Trophoblast cell (in vitro differentiated cells and primary cell): ENCODE measurements around the gene ITPR1.

ENCODE experiments used
- DNase-seq, 2 donors: peaks; one replicate each; pipeline ENCODE4 v3.0.0-alpha.2; 2016
- H2AFZ ChIP-seq: 2 replicates; pipeline ENCODE4 v1.6.1; 2013; ENCODE audit warnings: low read length, moderate library complexity, mild to moderate bottlenecking; ENCODE audit not compliant: insufficient read depth, poor library complexity
- H2AK5ac ChIP-seq: 2 replicates; pipeline ENCODE4 v1.6.1; 2013; ENCODE audit warnings: mild to moderate bottlenecking, low read length
- H2BK120ac ChIP-seq: 2 replicates; pipeline ENCODE4 v1.6.1; 2013; ENCODE audit warnings: low read length, mild to moderate bottlenecking, moderate library complexity; ENCODE audit not compliant: insufficient read depth, poor library complexity
- H2BK12ac ChIP-seq: 2 replicates; pipeline ENCODE4 v1.6.1; 2013; ENCODE audit warnings: mild to moderate bottlenecking, low read length, moderate library complexity
- H2BK5ac ChIP-seq: 2 replicates; pipeline ENCODE4 v1.6.1; 2013; ENCODE audit warnings: low read length, low read depth, moderate library complexity, mild to moderate bottlenecking; ENCODE audit not compliant: poor library complexity
- H3K14ac ChIP-seq: 2 replicates; pipeline ENCODE4 v1.6.1; 2013; ENCODE audit warnings: mild to moderate bottlenecking, low read length
- H3K18ac ChIP-seq: 2 replicates; pipeline ENCODE4 v1.6.1; 2013; ENCODE audit warnings: mild to moderate bottlenecking, low read length
- H3K23ac ChIP-seq: 2 replicates; pipeline ENCODE4 v1.6.1; 2013; ENCODE audit warnings: low read length
- H3K27ac ChIP-seq: 2 replicates; pipeline ENCODE4 v1.5.1; 2013; ENCODE audit warnings: low read depth, mild to moderate bottlenecking, inconsistent platforms, low read length, moderate library complexity
- H3K27me3 ChIP-seq: 2 replicates; pipeline ENCODE4 v1.6.1; 2013; ENCODE audit warnings: inconsistent platforms, mild to moderate bottlenecking, low read length, moderate library complexity; ENCODE audit not compliant: insufficient read depth
- H3K36me3 ChIP-seq, 2 experiments: 1 replicate in 1 of 2; 2 replicates in 1 of 2; pipeline ENCODE4 v1.6.1; 2013; ENCODE audit warnings: low read length in 2 of 2, mild to moderate bottlenecking in 2 of 2, moderate library complexity in 1 of 2; ENCODE audit not compliant: insufficient read depth in 2 of 2, control insufficient read depth in 1 of 2
- H3K4ac ChIP-seq: 2 replicates; pipeline ENCODE4 v1.6.1; 2013; ENCODE audit warnings: low read depth, mild to moderate bottlenecking, low read length, moderate library complexity
- H3K4me1 ChIP-seq, 2 experiments: 1 replicate in 1 of 2; 2 replicates in 1 of 2; pipeline ENCODE4 v1.6.1; 2013; ENCODE audit warnings: low read length in 2 of 2, mild to moderate bottlenecking in 2 of 2, moderate library complexity in 1 of 2; ENCODE audit not compliant: insufficient read depth in 2 of 2, control insufficient read depth in 1 of 2
- H3K4me2 ChIP-seq: 2 replicates; pipeline ENCODE4 v1.6.1; 2013; ENCODE audit warnings: inconsistent platforms, mild to moderate bottlenecking, low read length, moderate library complexity
- H3K4me3 ChIP-seq: 2 replicates; pipeline ENCODE4 v1.5.1; 2013; ENCODE audit warnings: mild to moderate bottlenecking, low read depth, low read length, inconsistent platforms
- H3K79me1 ChIP-seq: one replicate; pipeline ENCODE4 v1.6.1; 2013; ENCODE audit warnings: low read length
- H3K79me2 ChIP-seq: 2 replicates; pipeline ENCODE4 v1.6.1; 2013; ENCODE audit warnings: low read length, mild to moderate bottlenecking; ENCODE audit not compliant: control insufficient read depth, insufficient read depth, poor library complexity
- H3K9ac ChIP-seq: 2 replicates; pipeline ENCODE4 v1.6.1; 2013; ENCODE audit warnings: mild to moderate bottlenecking, low read length
- H3K9me3 ChIP-seq: 2 replicates; pipeline ENCODE4 v1.6.1; 2013; ENCODE audit warnings: low read depth, mild to moderate bottlenecking, control low read depth, inconsistent platforms, low read length; ENCODE audit not compliant: insufficient read depth
- H4K12ac ChIP-seq: 2 replicates; pipeline ENCODE4 v1.6.1; 2013; ENCODE audit warnings: low read depth, mild to moderate bottlenecking, low read length, moderate library complexity
- H4K8ac ChIP-seq: 2 replicates; pipeline ENCODE4 v1.6.1; 2013; ENCODE audit warnings: low read depth, mild to moderate bottlenecking, low read length, moderate library complexity
- H4K91ac ChIP-seq: one replicate; pipeline ENCODE4 v1.6.1; 2013; ENCODE audit warnings: low read depth, mild to moderate bottlenecking, low read length, moderate library complexity
- WGBS: extraction: QIAGEN DNeasy Blood & Tissue Kit; methylation state at CpG from one replicate; pipeline ENCODE4 v1.1.7; 2013; ENCODE audit warnings: missing lambda C conversion rate; ENCODE audit not compliant: insufficient read length, insufficient coverage; ENCODE audit errors: extremely low coverage; 5-methylcytosine and 5-hydroxymethylcytosine counted together

Gene ITPR1

GRCh38 chr3:4474683-4475490 lies 18.3 kb upstream of the ITPR1 start:
- H3K27ac ChIP-seq, result no peak overlapping the region
- H2AFZ ChIP-seq, result no peak overlapping the region
- no peak overlapping the region for H2AK5ac ChIP-seq
- H3K9ac ChIP-seq, result no peak overlapping the region
- no peak overlapping the region for H2BK120ac ChIP-seq
- no peak overlapping the region for H2BK5ac ChIP-seq
- no peaks in the 10 kb centered on the region for H3K4me1 ChIP-seq
- H3K4me2 ChIP-seq, result no peak overlapping the region
- H3K4me3 ChIP-seq, result no peak overlapping the region
- no peaks in the 10 kb centered on the region for H3K79me2 ChIP-seq
- no peak overlapping the region for H3K4ac ChIP-seq
- no peak overlapping the region for H3K18ac ChIP-seq
- WGBS, result no CpG with 5 or more reads among the region's 7 CpGs
- H4K91ac ChIP-seq, result no peak overlapping the region
- H3K79me1 ChIP-seq, result no peaks in the 10 kb centered on the region
- no peaks in the 10 kb centered on the region for H3K27me3 ChIP-seq
- H4K8ac ChIP-seq, result no peak overlapping the region
- H2BK12ac ChIP-seq, result no peak overlapping the region
- H3K14ac ChIP-seq, result no peak overlapping the region
- no peaks in the 10 kb centered on the region for H3K9me3 ChIP-seq
- no peak overlapping the region for H3K23ac ChIP-seq
- peak in 1 of 2 donors; percentile 30 for DNase-seq
- no peak overlapping the region for H4K12ac ChIP-seq
- H3K36me3 ChIP-seq, result no peaks in the 10 kb centered on the region

GRCh38 chr3:4475804-4476203 lies 17.3 kb upstream of the ITPR1 start:
- H3K27me3 ChIP-seq, result no peaks in the 10 kb centered on the region
- H3K4me3 ChIP-seq, result no peak overlapping the region
- H4K91ac ChIP-seq, result no peak overlapping the region
- H2BK120ac ChIP-seq, result no peak overlapping the region
- H3K36me3 ChIP-seq, result no peaks in the 10 kb centered on the region
- no peak for DNase-seq
- H3K14ac ChIP-seq, result no peak overlapping the region
- no peak overlapping the region for H3K27ac ChIP-seq
- H3K79me1 ChIP-seq, result no peaks in the 10 kb centered on the region
- no peak overlapping the region for H3K18ac ChIP-seq
- H3K4ac ChIP-seq, result no peak overlapping the region
- no peak overlapping the region for H2AK5ac ChIP-seq
- no peak overlapping the region for H2AFZ ChIP-seq
- no peaks in the 10 kb centered on the region for H3K79me2 ChIP-seq
- no peak overlapping the region for H2BK5ac ChIP-seq
- no peaks in the 10 kb centered on the region for H3K4me1 ChIP-seq
- no peak overlapping the region for H4K12ac ChIP-seq
- no peak overlapping the region for H3K9ac ChIP-seq
- H4K8ac ChIP-seq, result no peak overlapping the region
- H2BK12ac ChIP-seq, result no peak overlapping the region
- H3K9me3 ChIP-seq, result no peaks in the 10 kb centered on the region
- no peak overlapping the region for H3K23ac ChIP-seq
- no peak overlapping the region for H3K4me2 ChIP-seq

- H2BK5ac ChIP-seq, result no peak overlapping the region
- H3K79me1 ChIP-seq, result no peaks in the 10 kb centered on the region
- H2AK5ac ChIP-seq, result no peak overlapping the region
- no peaks in the 10 kb centered on the region for H3K79me2 ChIP-seq
- H3K14ac ChIP-seq, result no peak overlapping the region
- H3K9ac ChIP-seq, result no peak overlapping the region
- no peak overlapping the region for H3K4me3 ChIP-seq
- no peak overlapping the region for H4K12ac ChIP-seq
- no peaks in the 10 kb centered on the region for H3K9me3 ChIP-seq
- no peak overlapping the region for H4K91ac ChIP-seq
- no peak overlapping the region for H3K23ac ChIP-seq
- no peak overlapping the region for H3K4ac ChIP-seq
- H2BK120ac ChIP-seq, result no peak overlapping the region
- H3K18ac ChIP-seq, result no peak overlapping the region
- H2AFZ ChIP-seq, result no peak overlapping the region
- no peak overlapping the region for H3K4me2 ChIP-seq
- DNase-seq, result no peak
- no peaks in the 10 kb centered on the region for H3K4me1 ChIP-seq
- H4K8ac ChIP-seq, result no peak overlapping the region
- no peak overlapping the region for H2BK12ac ChIP-seq
- no peaks in the 10 kb centered on the region for H3K27me3 ChIP-seq
- no peak overlapping the region for H3K27ac ChIP-seq
- no peaks in the 10 kb centered on the region for H3K36me3 ChIP-seq
- no CpG with 5 or more reads among the region's 1 CpG for WGBS
Observed at GRCh38 chr3:4476496-4476895, 16.7 kb upstream of the ITPR1 start.

GRCh38 chr3:4478261-4478660 lies 14.9 kb upstream of the ITPR1 start:
- Histone ChIP-seq H3K27me3 (no peaks in the 10 kb centered on the region), H4K8ac (no peak overlapping the region), H3K9me3 (no peaks in the 10 kb centered on the region), H2BK120ac (no peak overlapping the region), H2BK12ac (no peak overlapping the region), H4K12ac (no peak overlapping the region), H3K4me3 (no peak overlapping the region), H2AK5ac (no peak overlapping the region), H3K18ac (no peak overlapping the region), H3K27ac (no peak overlapping the region), H2BK5ac (no peak overlapping the region), H3K9ac (no peak overlapping the region), H3K4me1 (no peaks in the 10 kb centered on the region), H3K14ac (no peak overlapping the region), H3K4ac (no peak overlapping the region), H3K79me1 (no peaks in the 10 kb centered on the region), H3K36me3 (no peaks in the 10 kb centered on the region), H3K79me2 (no peaks in the 10 kb centered on the region), H2AFZ (no peak overlapping the region), H3K4me2 (no peak overlapping the region), H3K23ac (no peak overlapping the region), H4K91ac (no peak overlapping the region)
- DNase-seq, result no peak
- no CpG with 5 or more reads among the region's 3 CpGs for WGBS
